Measurements from ENCODE around the gene PRTG. TPM values are rescaled to one million over a fixed set of nuclear protein-coding genes. Genes with fewer than 3 reads are reported as not detected.

PRTG gene
- total RNA-seq, 1 donor from 2014 or later, result 10.5 TPM

GRCh38 chr15:55660153-55660552 lies 82.8 kb downstream of the PRTG start:
- ATAC-seq (no peak), DNase-seq (no peak)
- H3K27ac ChIP-seq, result no peak overlapping the region
- no peak for TF ChIP-seq CTCF (IDR thresholded peaks at IDR 0.05)
- peaks cover 7% of the 10 kb centered on the region for H3K4me1 ChIP-seq
- H3K9me3 ChIP-seq, result no peaks in the 10 kb centered on the region
- no peak overlapping the region for H3K4me3 ChIP-seq
- H3K27me3 ChIP-seq (ENCODE audit: low read depth), result no peaks in the 10 kb centered on the region
- H3K36me3 ChIP-seq, result no peaks in the 10 kb centered on the region
- intact Hi-C loops (cut with DNase I), result no loop called here

- TF ChIP-seq CTCF (IDR thresholded peaks at IDR 0.05), result no peak
- intact Hi-C loops (cut with DNase I), result no loop called here
- no peak overlapping the region for H3K4me3 ChIP-seq
- no peaks in the 10 kb centered on the region for H3K36me3 ChIP-seq
- H3K4me1 ChIP-seq, result peaks cover 7% of the 10 kb centered on the region
- no peak overlapping the region for H3K27ac ChIP-seq
- H3K9me3 ChIP-seq, result no peaks in the 10 kb centered on the region
- no peak for ATAC-seq
- DNase-seq, result no peak
- no peaks in the 10 kb centered on the region for H3K27me3 ChIP-seq (ENCODE audit: low read depth)
Measured at GRCh38 chr15:55659481-55659880, 83.5 kb downstream of the PRTG start.

GRCh38 chr15:55658886-55659285 lies 84.1 kb downstream of the PRTG start:
- no peaks in the 10 kb centered on the region for H3K27me3 ChIP-seq (ENCODE audit: low read depth)
- TF ChIP-seq CTCF (IDR thresholded peaks at IDR 0.05), result no peak
- H3K9me3 ChIP-seq, result no peaks in the 10 kb centered on the region
- H3K36me3 ChIP-seq, result no peaks in the 10 kb centered on the region
- DNase-seq, result no peak
- peaks cover 7% of the 10 kb centered on the region for H3K4me1 ChIP-seq
- no peak overlapping the region for H3K4me3 ChIP-seq
- H3K27ac ChIP-seq, result no peak overlapping the region
- intact Hi-C loops (cut with DNase I), result no loop called here
- ATAC-seq, result no peak

- no peak overlapping the region for H3K4me3 ChIP-seq
- no peak for DNase-seq
- intact Hi-C loops (cut with DNase I), result no loop called here
Measured at GRCh38 chr15:55654561-55655031, 88.4 kb downstream of the PRTG start.

GRCh38 chr15:55652909-55653495 lies 90.0 kb downstream of the PRTG start:
- Histone ChIP-seq H3K4me1 (no peaks in the 10 kb centered on the region), H3K4me3 (no peak overlapping the region), H3K36me3 (no peaks in the 10 kb centered on the region), H3K27ac (no peak overlapping the region), H3K27me3 (ENCODE audit: low read depth) (no peaks in the 10 kb centered on the region), H3K9me3 (no peaks in the 10 kb centered on the region)
- intact Hi-C loops (cut with DNase I), result no loop called here
- DNase-seq (no peak), ATAC-seq (no peak)
- TF ChIP-seq CTCF (IDR thresholded peaks at IDR 0.05), result no peak

More at GRCh38 chr15:55654561-55655031, 88.4 kb downstream of the PRTG start:
- ATAC-seq, result no peak
- no peaks in the 10 kb centered on the region for H3K4me1 ChIP-seq
- no peaks in the 10 kb centered on the region for H3K27me3 ChIP-seq (ENCODE audit: low read depth)
- no peak overlapping the region for H3K27ac ChIP-seq
- H3K36me3 ChIP-seq, result no peaks in the 10 kb centered on the region
- TF ChIP-seq CTCF (IDR thresholded peaks at IDR 0.05), result no peak
- H3K9me3 ChIP-seq, result no peaks in the 10 kb centered on the region

Data from lower lobe of right lung (tissue), 2 donors.